Osteoblast (primary cell): ENCODE data around the gene NKAIN2. TPM values are rescaled to one million over a fixed set of nuclear protein-coding genes. Genes with fewer than 3 reads are reported as not detected.
"Not testable (repeated sequence)": the region's sequence is repeated elsewhere in the genome, so short reads cannot be mapped to it uniquely, and the experiment has no call there.

Source experiments
- DNase-seq: peaks from one replicate; pipeline ENCODE4 v3.0.0; 2011; ENCODE audit warnings: low spot score, mixed read lengths; ENCODE audit not compliant: insufficient read length; ENCODE audit errors: missing footprints
- H2AFZ ChIP-seq: 2 replicates; pipeline ENCODE4 v1.6.0; 2011; ENCODE audit warnings: mild to moderate bottlenecking, low read length
- H3K27ac ChIP-seq: 2 replicates; pipeline ENCODE4 v1.5.1; 2011; ENCODE audit warnings: mild to moderate bottlenecking, low read depth, low read length, moderate library complexity
- H3K27me3 ChIP-seq: 2 replicates; pipeline ENCODE4 v1.6.0; 2012; ENCODE audit warnings: mild to moderate bottlenecking, control low read depth, inconsistent platforms, low read length, moderate library complexity; ENCODE audit not compliant: insufficient read depth
- H3K36me3 ChIP-seq: 2 replicates; pipeline ENCODE4 v1.5.1; 2011; ENCODE audit warnings: mild to moderate bottlenecking, low read length, control low read depth, moderate library complexity; ENCODE audit not compliant: insufficient read depth
- H3K4me1 ChIP-seq: 2 replicates; pipeline ENCODE4 v1.5.1; 2011; ENCODE audit warnings: mild to moderate bottlenecking, low read length, control low read depth, moderate library complexity; ENCODE audit not compliant: insufficient read depth
- H3K4me2 ChIP-seq: 2 replicates; pipeline ENCODE4 v1.6.0; 2011; ENCODE audit warnings: mild to moderate bottlenecking, low read length; ENCODE audit not compliant: insufficient read depth
- H3K4me3 ChIP-seq: fragments of 200-600 bp; sonication (generic); 3 replicates; pipeline ENCODE4 v1.5.1; 2012; ENCODE audit warnings: mild to moderate bottlenecking, low read length, inconsistent platforms; ENCODE audit not compliant: insufficient read depth
- H3K79me2 ChIP-seq: 2 replicates; pipeline ENCODE4 v1.6.0; 2012; ENCODE audit warnings: mild to moderate bottlenecking, low read length, control low read depth, inconsistent platforms; ENCODE audit not compliant: insufficient read depth
- H3K9me3 ChIP-seq: 2 replicates; pipeline ENCODE4 v1.5.1; 2011; ENCODE audit warnings: low read depth, low read length, control low read depth
- H4K20me1 ChIP-seq: 2 replicates; pipeline ENCODE4 v1.6.0; 2012; ENCODE audit warnings: mild to moderate bottlenecking, low read length, control low read depth; ENCODE audit not compliant: insufficient read depth
- total RNA-seq: library from RNA; depleted of rRNA; stranded (reverse); fragments of >200 nt; gene quantifications from 2 replicates; pipeline ENCODE4 v1.2.3, GENCODE V29; 2012
- TF ChIP-seq, protein P1 (sequence below): IDR thresholded peaks from 2 replicates; pipeline ENCODE4 v1.5.1; 2011; ENCODE audit warnings: mild to moderate bottlenecking, low read depth, low read length, moderate library complexity; ENCODE audit errors: extremely low read depth

NKAIN2 gene
- total RNA-seq, 1 donor, result under 0.01 TPM

DNA sequence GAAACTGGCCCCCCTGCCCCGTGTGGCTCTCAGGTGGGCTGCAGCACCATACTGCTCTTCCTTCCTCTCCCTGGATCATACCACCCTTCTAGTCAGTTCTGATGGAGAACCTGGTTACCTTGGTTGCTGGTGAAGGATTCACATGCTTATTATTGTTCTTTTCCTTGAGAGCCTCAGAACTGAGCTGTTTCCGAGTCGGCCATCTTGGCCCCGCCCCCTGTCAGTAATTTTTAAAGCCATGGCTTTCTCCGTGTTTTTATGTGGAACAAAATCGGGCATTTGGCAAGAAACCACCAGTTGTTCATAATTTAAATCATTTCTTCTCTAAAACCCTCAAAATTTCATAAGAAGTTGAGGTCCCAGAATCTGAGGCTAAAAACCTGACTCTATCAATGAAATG is 493.8 kb downstream of the NKAIN2 start:
- TF ChIP-seq, protein P1, sequence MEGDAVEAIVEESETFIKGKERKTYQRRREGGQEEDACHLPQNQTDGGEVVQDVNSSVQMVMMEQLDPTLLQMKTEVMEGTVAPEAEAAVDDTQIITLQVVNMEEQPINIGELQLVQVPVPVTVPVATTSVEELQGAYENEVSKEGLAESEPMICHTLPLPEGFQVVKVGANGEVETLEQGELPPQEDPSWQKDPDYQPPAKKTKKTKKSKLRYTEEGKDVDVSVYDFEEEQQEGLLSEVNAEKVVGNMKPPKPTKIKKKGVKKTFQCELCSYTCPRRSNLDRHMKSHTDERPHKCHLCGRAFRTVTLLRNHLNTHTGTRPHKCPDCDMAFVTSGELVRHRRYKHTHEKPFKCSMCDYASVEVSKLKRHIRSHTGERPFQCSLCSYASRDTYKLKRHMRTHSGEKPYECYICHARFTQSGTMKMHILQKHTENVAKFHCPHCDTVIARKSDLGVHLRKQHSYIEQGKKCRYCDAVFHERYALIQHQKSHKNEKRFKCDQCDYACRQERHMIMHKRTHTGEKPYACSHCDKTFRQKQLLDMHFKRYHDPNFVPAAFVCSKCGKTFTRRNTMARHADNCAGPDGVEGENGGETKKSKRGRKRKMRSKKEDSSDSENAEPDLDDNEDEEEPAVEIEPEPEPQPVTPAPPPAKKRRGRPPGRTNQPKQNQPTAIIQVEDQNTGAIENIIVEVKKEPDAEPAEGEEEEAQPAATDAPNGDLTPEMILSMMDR, result no peak
- Histone ChIP-seq H3K9me3 (no peaks in the 10 kb centered on the region), H3K27me3 (no peaks in the 10 kb centered on the region), H3K4me2 (no peak overlapping the region), H4K20me1 (no peaks in the 10 kb centered on the region), H3K79me2 (no peaks in the 10 kb centered on the region), H3K4me1 (no peaks in the 10 kb centered on the region), H3K27ac (no peak overlapping the region), H3K36me3 (no peaks in the 10 kb centered on the region), H2AFZ (no peak overlapping the region), H3K4me3 (no peak overlapping the region)
- DNase-seq, result no peak

DNA sequence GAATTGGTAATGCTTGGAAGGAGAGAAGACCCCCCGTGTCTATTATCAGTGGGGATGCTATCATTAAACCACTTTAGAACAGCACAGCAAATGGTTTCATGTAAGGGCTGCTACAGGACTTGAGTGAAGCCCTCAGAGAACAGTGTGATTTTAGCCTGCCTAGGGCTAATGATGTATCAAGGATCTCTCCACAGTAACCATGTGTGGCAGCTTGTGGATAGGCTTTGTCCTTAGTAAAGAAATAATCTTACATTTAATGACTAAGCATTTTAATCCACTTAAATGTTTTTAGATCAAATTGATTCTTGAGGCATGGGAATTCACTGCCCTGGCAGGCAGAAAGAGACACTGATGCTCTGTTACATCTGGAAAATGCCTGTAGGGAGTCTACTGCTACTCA is 495.1 kb downstream of the NKAIN2 start:
- no peak overlapping the region for H3K4me2 ChIP-seq
- no peak overlapping the region for H3K4me3 ChIP-seq
- H3K9me3 ChIP-seq, result no peaks in the 10 kb centered on the region
- no peaks in the 10 kb centered on the region for H3K79me2 ChIP-seq
- TF ChIP-seq, protein P1, result no peak
- no peaks in the 10 kb centered on the region for H3K27me3 ChIP-seq
- no peak for DNase-seq
- no peak overlapping the region for H3K27ac ChIP-seq
- H2AFZ ChIP-seq, result no peak overlapping the region
- H3K36me3 ChIP-seq, result no peaks in the 10 kb centered on the region
- H4K20me1 ChIP-seq, result no peaks in the 10 kb centered on the region
- no peaks in the 10 kb centered on the region for H3K4me1 ChIP-seq

DNA sequence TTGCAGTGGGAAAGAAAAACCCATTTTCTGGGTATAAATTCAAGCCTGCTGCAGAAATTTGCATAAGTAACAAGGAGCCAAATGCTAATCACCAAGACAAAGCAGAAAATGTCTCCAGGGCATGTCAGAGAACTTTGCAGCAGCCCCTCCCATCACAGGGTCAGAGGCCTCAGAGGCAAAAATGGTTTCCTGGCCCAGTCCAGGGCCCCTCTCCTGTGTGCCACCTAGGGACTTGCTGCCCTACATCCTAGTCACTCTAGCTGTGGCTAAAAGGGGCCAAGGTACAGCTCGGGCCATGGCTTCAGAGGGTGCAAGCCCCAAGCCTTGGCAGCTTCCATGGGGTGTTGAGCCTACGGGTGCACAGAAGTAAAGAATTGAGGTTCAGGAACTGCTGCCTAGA is 497.2 kb downstream of the NKAIN2 start:
- not testable (repeated sequence) for H3K79me2 ChIP-seq, H3K4me2 ChIP-seq, H3K36me3 ChIP-seq, H3K4me3 ChIP-seq, H2AFZ ChIP-seq, DNase-seq, H3K27ac ChIP-seq, H3K9me3 ChIP-seq, H3K4me1 ChIP-seq, H3K27me3 ChIP-seq, H4K20me1 ChIP-seq

DNA sequence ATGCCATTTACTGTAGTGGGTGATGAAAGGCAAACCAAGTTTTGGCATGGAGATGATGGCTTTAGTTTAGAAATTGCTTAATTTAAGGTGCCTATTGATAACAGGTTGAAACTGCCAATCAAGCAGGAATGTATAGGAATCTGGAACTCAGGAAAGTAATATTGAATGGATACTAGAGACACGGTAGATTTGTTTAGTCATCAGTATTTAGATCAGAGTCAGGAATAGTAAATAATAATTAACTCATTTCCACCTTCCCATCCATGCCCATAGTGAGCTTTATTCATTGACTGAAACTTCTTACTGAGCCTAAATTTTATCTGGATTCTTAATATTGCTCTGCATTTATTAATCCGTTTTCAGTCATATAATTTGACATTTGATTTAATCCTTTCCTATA is 500.3 kb downstream of the NKAIN2 start:
- Histone ChIP-seq H4K20me1 (no peaks in the 10 kb centered on the region), H3K36me3 (no peaks in the 10 kb centered on the region), H3K4me3 (no peak overlapping the region), H3K4me1 (no peaks in the 10 kb centered on the region), H3K79me2 (no peaks in the 10 kb centered on the region), H3K4me2 (no peak overlapping the region), H2AFZ (no peak overlapping the region), H3K9me3 (no peaks in the 10 kb centered on the region), H3K27ac (no peak overlapping the region), H3K27me3 (no peaks in the 10 kb centered on the region)
- TF ChIP-seq, protein P1, result no peak
- DNase-seq, result peak; percentile 42
